ENCODE results near the gene DNAI1.
A peak's percentile ranks its signal among the peaks of the same experiment; 100 is the strongest.

Gene DNAI1

GRCh38 chr9:34459356-34459755 is 751 bp downstream of the DNAI1 start (continued):
- TF ChIP-seq ZNF565 (CRISPR knock-in tag; conservative IDR thresholded peaks at IDR 0.05; ENCODE audit: low read depth) (no peak), CSRNP3 (CRISPR knock-in tag; IDR thresholded peaks at IDR 0.05) (no peak), OSR1 (CRISPR knock-in tag; IDR thresholded peaks at IDR 0.05) (no peak), RARB (CRISPR knock-in tag; IDR thresholded peaks at IDR 0.05) (no peak), PATZ1 (CRISPR knock-in tag; IDR thresholded peaks at IDR 0.05; ENCODE audit: borderline replicate concordance) (no peak), ZFP30 (CRISPR knock-in tag; IDR thresholded peaks at IDR 0.05) (no peak), ISL1 (CRISPR knock-in tag; IDR thresholded peaks at IDR 0.05) (no peak), BACH2 (CRISPR knock-in tag; IDR thresholded peaks at IDR 0.05; ENCODE audit: borderline replicate concordance) (no peak), ARNTL (CRISPR knock-in tag; IDR thresholded peaks at IDR 0.05; ENCODE audit: borderline replicate concordance, low read depth) (no peak), ZFP3 (CRISPR knock-in tag; IDR thresholded peaks at IDR 0.05) (no peak)

DNA sequence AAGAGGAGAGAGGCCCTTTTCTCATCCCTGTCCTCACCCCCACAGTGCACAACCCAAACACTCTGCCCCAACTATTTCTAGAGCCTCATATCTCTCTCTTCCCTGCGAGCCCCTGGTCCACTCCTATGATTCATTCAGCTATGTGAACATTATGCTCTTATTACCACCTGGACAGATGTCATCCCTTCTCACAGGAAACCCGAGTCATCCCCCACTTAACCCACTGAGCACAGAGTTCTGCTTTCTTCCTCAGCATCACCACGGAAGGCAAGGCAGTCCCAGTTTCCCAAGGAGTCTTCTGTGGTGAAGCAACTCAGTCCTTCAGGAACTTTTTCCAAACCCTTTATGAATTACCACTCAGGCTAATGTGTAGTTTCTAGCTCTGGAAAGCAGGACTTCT is 1.3 kb downstream of the DNAI1 start:
- TF ChIP-seq GLIS3 (CRISPR knock-in tag; IDR thresholded peaks at IDR 0.05) (no peak), PPARA (CRISPR knock-in tag; IDR thresholded peaks at IDR 0.05; ENCODE audit: borderline replicate concordance) (no peak), ISL1 (CRISPR knock-in tag; IDR thresholded peaks at IDR 0.05) (no peak), OSR1 (CRISPR knock-in tag; IDR thresholded peaks at IDR 0.05) (no peak), RARB (CRISPR knock-in tag; IDR thresholded peaks at IDR 0.05) (no peak), BACH2 (CRISPR knock-in tag; IDR thresholded peaks at IDR 0.05; ENCODE audit: borderline replicate concordance) (no peak), CSRNP3 (CRISPR knock-in tag; IDR thresholded peaks at IDR 0.05) (no peak), POU6F1 (CRISPR knock-in tag; IDR thresholded peaks at IDR 0.05; ENCODE audit: borderline replicate concordance, low read depth) (no peak)
- TF ChIP-seq, protein P1, sequence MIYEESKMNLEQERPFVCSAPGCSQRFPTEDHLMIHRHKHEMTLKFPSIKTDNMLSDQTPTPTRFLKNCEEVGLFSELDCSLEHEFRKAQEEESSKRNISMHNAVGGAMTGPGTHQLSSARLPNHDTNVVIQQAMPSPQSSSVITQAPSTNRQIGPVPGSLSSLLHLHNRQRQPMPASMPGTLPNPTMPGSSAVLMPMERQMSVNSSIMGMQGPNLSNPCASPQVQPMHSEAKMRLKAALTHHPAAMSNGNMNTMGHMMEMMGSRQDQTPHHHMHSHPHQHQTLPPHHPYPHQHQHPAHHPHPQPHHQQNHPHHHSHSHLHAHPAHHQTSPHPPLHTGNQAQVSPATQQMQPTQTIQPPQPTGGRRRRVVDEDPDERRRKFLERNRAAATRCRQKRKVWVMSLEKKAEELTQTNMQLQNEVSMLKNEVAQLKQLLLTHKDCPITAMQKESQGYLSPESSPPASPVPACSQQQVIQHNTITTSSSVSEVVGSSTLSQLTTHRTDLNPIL (CRISPR knock-in tag; IDR thresholded peaks at IDR 0.05; ENCODE audit: low read depth), result no peak
- TF ChIP-seq, protein P2, sequence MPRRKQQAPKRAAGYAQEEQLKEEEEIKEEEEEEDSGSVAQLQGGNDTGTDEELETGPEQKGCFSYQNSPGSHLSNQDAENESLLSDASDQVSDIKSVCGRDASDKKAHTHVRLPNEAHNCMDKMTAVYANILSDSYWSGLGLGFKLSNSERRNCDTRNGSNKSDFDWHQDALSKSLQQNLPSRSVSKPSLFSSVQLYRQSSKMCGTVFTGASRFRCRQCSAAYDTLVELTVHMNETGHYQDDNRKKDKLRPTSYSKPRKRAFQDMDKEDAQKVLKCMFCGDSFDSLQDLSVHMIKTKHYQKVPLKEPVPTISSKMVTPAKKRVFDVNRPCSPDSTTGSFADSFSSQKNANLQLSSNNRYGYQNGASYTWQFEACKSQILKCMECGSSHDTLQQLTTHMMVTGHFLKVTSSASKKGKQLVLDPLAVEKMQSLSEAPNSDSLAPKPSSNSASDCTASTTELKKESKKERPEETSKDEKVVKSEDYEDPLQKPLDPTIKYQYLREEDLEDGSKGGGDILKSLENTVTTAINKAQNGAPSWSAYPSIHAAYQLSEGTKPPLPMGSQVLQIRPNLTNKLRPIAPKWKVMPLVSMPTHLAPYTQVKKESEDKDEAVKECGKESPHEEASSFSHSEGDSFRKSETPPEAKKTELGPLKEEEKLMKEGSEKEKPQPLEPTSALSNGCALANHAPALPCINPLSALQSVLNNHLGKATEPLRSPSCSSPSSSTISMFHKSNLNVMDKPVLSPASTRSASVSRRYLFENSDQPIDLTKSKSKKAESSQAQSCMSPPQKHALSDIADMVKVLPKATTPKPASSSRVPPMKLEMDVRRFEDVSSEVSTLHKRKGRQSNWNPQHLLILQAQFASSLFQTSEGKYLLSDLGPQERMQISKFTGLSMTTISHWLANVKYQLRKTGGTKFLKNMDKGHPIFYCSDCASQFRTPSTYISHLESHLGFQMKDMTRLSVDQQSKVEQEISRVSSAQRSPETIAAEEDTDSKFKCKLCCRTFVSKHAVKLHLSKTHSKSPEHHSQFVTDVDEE (CRISPR knock-in tag; IDR thresholded peaks at IDR 0.05), result no peak
- ATAC-seq, result no peak

DNA sequence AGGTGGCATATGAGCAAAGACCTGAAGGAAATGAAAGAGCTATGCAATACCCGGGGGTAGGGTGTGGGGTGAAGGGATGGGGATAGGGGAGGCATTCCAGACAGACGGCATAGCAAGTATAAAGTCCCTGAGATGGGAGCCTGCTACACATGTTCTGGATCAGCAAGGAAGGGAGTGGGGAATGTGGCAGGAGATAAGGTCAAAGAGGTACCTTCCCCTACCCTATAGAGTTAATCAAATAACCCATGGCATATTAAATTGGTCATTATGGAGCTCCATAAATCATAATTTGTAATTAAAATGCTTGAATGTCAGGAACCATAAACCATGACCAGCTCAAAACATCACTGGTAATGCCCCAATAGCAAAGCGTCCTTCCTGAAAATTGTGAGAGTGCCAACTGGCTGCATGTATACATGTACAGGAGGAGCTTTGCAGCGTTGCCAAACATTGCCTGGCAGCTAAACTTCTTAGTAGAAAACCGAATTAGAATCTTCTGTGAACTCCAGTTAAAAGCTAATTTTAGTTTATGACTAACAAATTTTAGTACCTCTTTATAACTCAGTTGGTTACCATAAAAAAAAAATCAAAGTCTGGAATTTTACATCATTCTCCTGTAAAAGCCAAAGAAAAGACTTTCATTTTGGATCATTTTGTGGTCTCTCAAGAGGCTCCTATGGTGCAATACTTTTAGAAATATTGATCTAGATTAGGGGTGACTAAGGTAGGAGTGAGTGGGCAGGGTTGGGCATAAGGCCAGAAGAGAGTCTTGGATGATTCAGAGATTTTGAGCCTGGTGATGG is 4.7 kb downstream of the DNAI1 start:
- peak; percentile 76 for ATAC-seq
- TF ChIP-seq RARB (CRISPR knock-in tag; IDR thresholded peaks at IDR 0.05) (no peak), TCF4 (CRISPR knock-in tag; IDR thresholded peaks at IDR 0.05; ENCODE audit: borderline replicate concordance) (peak; percentile 26; the same call in 1 of the 2 replicates), ISL1 (CRISPR knock-in tag; IDR thresholded peaks at IDR 0.05) (peak; percentile 95)
- TF ChIP-seq, protein P2 (CRISPR knock-in tag; IDR thresholded peaks at IDR 0.05), result peak; percentile 72; the same call in 1 of the 2 replicates

Measured in SK-N-SH treated with all-trans-retinoic acid at 6 μM for 48 hours (cell line).